ENCODE data around the gene CA10. TPM values are rescaled to one million over a fixed set of nuclear protein-coding genes. Genes with fewer than 3 reads are reported as not detected.

CA10 gene
- total RNA-seq, 1 experiment from 2014 or later = 0.46 TPM

DNA sequence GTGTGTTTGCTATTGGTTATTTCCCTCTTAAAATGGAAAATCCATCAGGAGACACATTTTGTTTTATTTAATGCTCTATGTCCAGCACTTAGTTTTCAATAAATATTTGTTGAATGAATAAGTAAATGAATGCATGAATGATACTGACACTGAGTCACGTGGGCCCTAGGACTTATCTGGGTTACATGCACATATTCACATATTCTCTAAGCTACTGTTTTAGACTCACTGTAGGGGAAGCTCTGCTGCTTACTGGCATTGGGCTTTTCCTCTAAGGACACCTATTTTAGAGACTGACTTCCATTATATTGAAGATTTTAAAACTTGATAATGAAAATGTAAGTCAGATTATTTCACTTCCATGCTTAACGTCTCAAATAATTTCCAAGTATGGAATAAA, 571.0 kb downstream of the CA10 start:
- DNase-seq = no peak
- Histone ChIP-seq H4K5ac (ENCODE audit: insufficient read length, low read depth, low read length) (no peak overlapping the region), H3K23ac (ENCODE audit: insufficient read length, low read depth, low read length) (no peak overlapping the region), H4K20me1 (ENCODE audit: control insufficient read depth, insufficient read depth, insufficient read length) (no peaks in the 10 kb centered on the region), H3K4me2 (ENCODE audit: insufficient read depth, insufficient read length, low read length) (no peak overlapping the region), H2BK15ac (ENCODE audit: low read depth, low read length) (no peak overlapping the region), H3K18ac (ENCODE audit: insufficient read length, low read depth, low read length) (no peak overlapping the region), H3K79me2 (ENCODE audit: insufficient read depth, low read length) (no peaks in the 10 kb centered on the region), H2BK20ac (ENCODE audit: low read depth, low read length, poor library complexity, severe bottlenecking) (no peak overlapping the region), H3K4me1 (ENCODE audit: insufficient read depth, low read length) (no peaks in the 10 kb centered on the region), H3K79me1 (ENCODE audit: insufficient read depth, low read depth, low read length, poor library complexity, severe bottlenecking) (no peaks in the 10 kb centered on the region), H3K27ac (ENCODE audit: insufficient read length, low read depth, low read length) (no peak overlapping the region), H2AFZ (ENCODE audit: low read length) (no peak overlapping the region), H3K56ac (ENCODE audit: insufficient read length, low read depth, low read length) (no peak overlapping the region), H4K91ac (ENCODE audit: insufficient read length, low read depth, low read length) (no peak overlapping the region), H2BK12ac (ENCODE audit: insufficient read length, low read depth, low read length) (no peak overlapping the region), H3K14ac (ENCODE audit: insufficient read depth, low read length) (no peak overlapping the region), H3K4ac (ENCODE audit: low read depth, low read length) (no peak overlapping the region), H2BK5ac (ENCODE audit: insufficient read length, low read length) (no peak overlapping the region), H2BK120ac (ENCODE audit: low read depth, low read length, poor library complexity, severe bottlenecking) (no peak overlapping the region), H2AK5ac (ENCODE audit: insufficient read length, low read length) (no peak overlapping the region), H3K23me2 (ENCODE audit: insufficient read length, low read depth, low read length, poor library complexity, severe bottlenecking) (no peaks in the 10 kb centered on the region), H3K9ac (ENCODE audit: extremely low read depth, insufficient read length, low read length) (no peak overlapping the region), H3K27me3 (ENCODE audit: insufficient read depth, low read length) (no peaks in the 10 kb centered on the region), H4K8ac (replicated peaks; ENCODE audit: insufficient read length, low read depth, low read length) (no peak overlapping the region), H3T11ph (ENCODE audit: low read length) (no peak overlapping the region), H3K9me3 (ENCODE audit: control insufficient read depth, low read depth, low read length) (no peaks in the 10 kb centered on the region)
- Mint-ChIP-seq H3K27me3 (ENCODE audit: low read depth) (no peaks in the 10 kb centered on the region; the same call in 1 of the 2 replicates), H3K27ac (no peak overlapping the region), H3K4me3 (no peak overlapping the region), H3K4me1 (no peaks in the 10 kb centered on the region), H3K9me3 (peaks cover 15 to 16% of the 10 kb centered on the region in 2 experiments), H3K36me3 (ENCODE audit: insufficient read depth in 1 of 3, low read depth in 3 of 3) (peaks cover 4 to 16% (median 5%) of the 10 kb centered on the region in 3 experiments; a peak in 6 of 7 replicates)
- TF ChIP-seq, protein P1, sequence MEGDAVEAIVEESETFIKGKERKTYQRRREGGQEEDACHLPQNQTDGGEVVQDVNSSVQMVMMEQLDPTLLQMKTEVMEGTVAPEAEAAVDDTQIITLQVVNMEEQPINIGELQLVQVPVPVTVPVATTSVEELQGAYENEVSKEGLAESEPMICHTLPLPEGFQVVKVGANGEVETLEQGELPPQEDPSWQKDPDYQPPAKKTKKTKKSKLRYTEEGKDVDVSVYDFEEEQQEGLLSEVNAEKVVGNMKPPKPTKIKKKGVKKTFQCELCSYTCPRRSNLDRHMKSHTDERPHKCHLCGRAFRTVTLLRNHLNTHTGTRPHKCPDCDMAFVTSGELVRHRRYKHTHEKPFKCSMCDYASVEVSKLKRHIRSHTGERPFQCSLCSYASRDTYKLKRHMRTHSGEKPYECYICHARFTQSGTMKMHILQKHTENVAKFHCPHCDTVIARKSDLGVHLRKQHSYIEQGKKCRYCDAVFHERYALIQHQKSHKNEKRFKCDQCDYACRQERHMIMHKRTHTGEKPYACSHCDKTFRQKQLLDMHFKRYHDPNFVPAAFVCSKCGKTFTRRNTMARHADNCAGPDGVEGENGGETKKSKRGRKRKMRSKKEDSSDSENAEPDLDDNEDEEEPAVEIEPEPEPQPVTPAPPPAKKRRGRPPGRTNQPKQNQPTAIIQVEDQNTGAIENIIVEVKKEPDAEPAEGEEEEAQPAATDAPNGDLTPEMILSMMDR (conservative IDR thresholded peaks at IDR 0.05) = no peak
- no CpG with 5 or more reads among the region's 2 CpGs for WGBS (ENCODE audit: extremely low coverage, insufficient read length, low lambda C conversion rate)

All from H9 (cell line).